Measurements from ENCODE around the gene PTTG1.

PTTG1 gene

GRCh38 chr5:160457252-160457651, 35.6 kb downstream of the PTTG1 start:
- TF ChIP-seq CTCF (IDR thresholded peaks at IDR 0.05): no peak

- TF ChIP-seq CTCF (IDR thresholded peaks at IDR 0.05): no peak
Measured at GRCh38 chr5:160458806-160459800, 37.4 kb downstream of the PTTG1 start.

GRCh38 chr5:160460377-160461049, 38.9 kb downstream of the PTTG1 start:
- no peak for TF ChIP-seq CTCF (IDR thresholded peaks at IDR 0.05)

- TF ChIP-seq CTCF (IDR thresholded peaks at IDR 0.05): no peak
Measured at GRCh38 chr5:160461378-160461777, 39.7 kb downstream of the PTTG1 start.

- no peak for TF ChIP-seq CTCF (IDR thresholded peaks at IDR 0.05)
Measured at GRCh38 chr5:160462167-160462566, 40.5 kb downstream of the PTTG1 start.

- no peak for TF ChIP-seq CTCF (IDR thresholded peaks at IDR 0.05)
Measured at GRCh38 chr5:160463227-160463626, 41.6 kb downstream of the PTTG1 start.

- no peak for TF ChIP-seq CTCF (IDR thresholded peaks at IDR 0.05)
Measured at GRCh38 chr5:160463740-160464465, 42.2 kb downstream of the PTTG1 start.

Data from LNCAP (cell line).